NCI-H1417 (cell line): ENCODE data around the gene SULF2.
"Not testable (repeated sequence)": the region's sequence is repeated elsewhere in the genome, so short reads cannot be mapped to it uniquely, and the experiment has no call there.

Experiments
- DNase-seq, 3 experiments: peaks; one replicate each; lab custom pipeline; 2025; lab: John Stamatoyannopoulos, UW

Gene SULF2

GRCh38 chr20:47785311-47785853 is at the start of gene SULF2:
Gene SULF2, minus strand, starts transcription at chr20:47785481. Its CDS starts 28,118 bp downstream, at chr20:47757363.
- DNase-seq: no peak

- DNase-seq: not testable (repeated sequence)
These were observed 46.4 kb upstream of the SULF2 start for GRCh38 chr20:47831675-47832074.

GRCh38 chr20:47826716-47827115 is 41.4 kb upstream of the SULF2 start:
- not testable (repeated sequence) for DNase-seq

- DNase-seq: not testable (repeated sequence)
These were observed 40.7 kb upstream of the SULF2 start for GRCh38 chr20:47826006-47826405.

DNA sequence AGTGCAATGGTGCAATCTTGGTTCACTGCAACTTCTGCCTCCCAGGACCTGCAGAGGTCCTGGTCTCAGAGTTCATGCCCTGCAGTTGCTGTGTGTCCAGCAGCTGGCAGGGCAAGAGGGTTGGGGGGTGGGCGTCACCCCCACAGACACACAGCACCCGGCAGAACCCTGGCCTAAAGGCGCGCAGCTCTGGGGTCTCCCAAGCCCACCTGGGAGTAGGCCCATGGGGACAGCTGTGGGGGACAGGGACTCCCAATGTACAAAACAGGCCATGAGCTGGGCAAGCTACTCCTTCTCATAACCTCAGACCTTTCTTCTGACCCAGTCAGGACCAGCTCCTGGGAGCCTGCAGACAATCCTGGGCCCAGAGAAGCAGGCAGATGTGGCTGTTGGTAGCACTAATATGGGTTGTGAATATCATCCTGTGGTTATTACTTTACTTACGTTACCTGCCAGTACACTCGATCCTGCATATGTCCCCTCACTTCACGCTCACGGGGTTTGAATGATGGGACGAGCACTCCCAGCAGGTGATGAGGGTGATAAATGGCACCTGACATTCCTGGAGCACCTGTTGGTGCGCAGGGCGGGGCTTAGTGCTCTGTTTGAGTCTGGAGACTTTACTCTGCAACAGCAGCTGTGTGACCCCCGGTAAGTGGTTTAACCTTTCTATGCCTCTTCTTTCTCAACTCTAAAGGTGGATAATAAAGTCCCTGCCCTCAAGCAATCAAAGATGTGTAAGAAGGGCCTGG is 39.9 kb upstream of the SULF2 start:
- peak in 2 of 3 experiments; percentile 9 to 93 for DNase-seq

- DNase-seq: not testable (repeated sequence)
These were observed 38.7 kb upstream of the SULF2 start for GRCh38 chr20:47823941-47824340.

- no peak for DNase-seq
These were observed 36.3 kb upstream of the SULF2 start for GRCh38 chr20:47821481-47822100.

GRCh38 chr20:47818996-47819609 is 33.8 kb upstream of the SULF2 start:
- no peak for DNase-seq

DNA sequence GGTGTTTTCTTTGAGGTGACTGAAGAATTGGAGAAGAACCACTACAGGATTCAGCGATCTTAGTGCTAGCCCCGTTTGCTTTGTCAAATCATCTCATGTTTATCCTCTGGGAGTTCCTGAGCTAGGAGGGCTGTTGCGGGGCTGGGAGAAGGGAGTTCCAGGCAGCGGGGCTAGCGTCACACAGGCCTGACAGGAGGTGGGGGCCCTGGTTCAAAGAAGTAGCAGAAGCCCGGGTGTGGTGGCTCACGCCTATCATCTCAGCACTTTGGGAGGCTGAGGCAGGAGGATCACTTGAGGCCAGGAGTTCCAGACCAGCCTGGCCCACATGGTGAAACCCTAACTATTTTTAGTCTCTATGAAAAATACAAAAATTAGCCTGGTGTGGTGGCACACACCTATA is 33.2 kb upstream of the SULF2 start:
- no peak for DNase-seq

DNA sequence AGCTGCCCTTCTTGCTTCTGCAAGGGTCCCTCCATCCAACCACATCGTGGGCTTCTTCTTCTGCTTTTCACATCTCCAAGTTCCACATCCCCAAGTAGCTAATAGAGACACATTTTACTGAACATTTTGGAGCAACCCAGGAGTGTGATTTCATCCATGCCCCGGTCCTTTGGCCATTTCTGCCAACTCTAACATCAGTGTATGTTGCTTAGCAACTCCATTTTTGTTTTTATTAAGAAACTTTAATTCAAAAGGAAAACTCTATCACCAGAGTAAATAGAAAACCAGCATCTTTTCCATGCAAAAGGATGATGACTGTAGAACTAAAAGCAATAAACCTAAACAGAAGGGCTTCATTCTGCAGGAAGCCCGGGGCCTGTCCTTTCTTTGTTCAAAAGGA is 32.7 kb upstream of the SULF2 start:
- DNase-seq: no peak

- DNase-seq: no peak
These were observed 32.3 kb upstream of the SULF2 start for GRCh38 chr20:47817573-47817972.

DNA sequence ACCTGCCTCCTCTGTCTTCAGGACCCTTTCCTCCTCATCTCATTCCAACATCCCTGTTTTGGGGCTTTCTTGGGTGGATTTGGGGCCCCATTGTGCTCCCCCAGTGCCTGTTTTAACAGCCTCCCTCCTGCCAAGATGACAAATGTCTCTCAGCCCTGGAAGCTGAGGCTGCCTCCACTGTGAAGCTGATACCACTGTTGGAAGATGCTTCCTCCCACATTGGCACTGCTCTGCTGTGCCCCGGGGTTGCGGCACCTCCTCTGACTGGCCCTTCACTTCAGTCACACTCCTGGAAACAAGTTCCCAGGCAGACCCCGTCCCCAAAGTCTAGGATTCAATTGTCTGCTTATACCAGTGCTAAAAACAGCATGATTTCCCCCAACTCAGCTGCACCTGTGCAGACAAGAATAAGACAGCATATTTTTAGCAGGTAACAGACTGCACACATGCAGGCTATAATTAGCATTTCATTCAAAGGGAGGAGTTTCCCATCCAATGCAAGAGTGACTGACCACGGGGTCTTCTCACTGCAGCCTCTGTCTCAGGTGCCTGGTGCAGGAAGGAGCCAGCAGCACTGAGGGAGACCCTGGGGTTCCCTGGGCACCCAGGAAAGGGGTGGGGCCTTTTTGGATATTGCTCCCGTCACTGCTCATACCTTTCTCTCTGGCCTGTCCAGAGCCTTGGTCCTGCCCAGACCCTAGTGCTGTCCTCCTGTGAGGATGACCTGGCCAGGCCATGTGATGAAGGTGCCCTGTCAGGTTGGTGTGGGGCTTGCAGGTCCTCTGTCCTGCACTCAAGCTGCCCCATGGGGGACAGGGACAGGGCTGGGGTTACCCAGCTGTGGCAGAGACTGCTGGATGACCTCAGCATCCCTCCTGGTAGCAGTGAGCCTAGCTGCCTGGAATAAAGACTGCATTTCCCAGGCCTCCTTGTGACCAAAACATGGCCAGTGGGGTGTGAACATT is 31.5 kb upstream of the SULF2 start:
- DNase-seq: no peak

DNA sequence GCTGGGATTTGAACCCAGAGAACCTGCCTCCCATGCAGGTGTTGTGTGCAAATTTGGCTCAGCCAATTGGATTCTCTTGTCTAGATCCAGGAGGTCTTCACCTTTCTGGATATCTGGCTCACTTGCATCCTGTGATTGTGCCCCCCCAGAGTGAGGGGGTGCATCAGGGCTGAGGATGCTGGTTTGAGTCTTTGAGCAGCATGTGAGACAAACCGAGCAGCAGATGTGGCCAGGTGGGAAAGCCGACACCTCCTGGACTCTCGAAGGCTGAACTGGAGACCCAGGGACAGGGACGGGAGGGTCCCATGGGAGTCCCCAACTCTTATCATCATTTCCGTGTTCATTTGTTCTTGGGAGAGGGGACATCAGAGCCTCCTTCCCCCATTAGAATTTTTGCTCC is 30.6 kb upstream of the SULF2 start:
- no peak for DNase-seq

DNA sequence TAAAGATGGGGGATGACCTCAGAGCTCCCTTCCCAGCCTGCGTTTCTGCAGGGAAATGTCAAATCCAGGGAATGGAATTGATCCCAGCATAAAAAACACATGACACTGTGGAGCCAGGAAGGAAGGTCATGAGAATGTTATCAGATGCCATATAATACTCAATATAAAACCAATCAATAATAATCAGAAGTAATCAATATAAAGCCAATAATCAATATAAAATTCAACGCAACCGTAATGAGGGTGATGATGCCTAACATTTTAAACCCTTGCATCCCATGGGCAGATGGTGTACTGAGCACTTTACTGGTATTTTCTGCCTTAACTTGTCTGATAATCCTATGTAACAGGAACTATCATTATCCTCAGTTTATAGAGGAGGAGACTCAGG is 30.1 kb upstream of the SULF2 start:
- DNase-seq: no peak

GRCh38 chr20:47814632-47815415 is 29.5 kb upstream of the SULF2 start:
- no peak for DNase-seq

- DNase-seq: no peak
These were observed 25.6 kb upstream of the SULF2 start for GRCh38 chr20:47810721-47811347.

- DNase-seq: no peak
These were observed 24.9 kb upstream of the SULF2 start for GRCh38 chr20:47810116-47810677.

GRCh38 chr20:47809161-47809960 is 24.1 kb upstream of the SULF2 start:
- no peak for DNase-seq

GRCh38 chr20:47805951-47806350 is 20.7 kb upstream of the SULF2 start:
- no peak for DNase-seq
